CD4-positive, alpha-beta T cell treated with Interleukin-4 for 4 hours (primary cell): ENCODE data around the gene BTBD9.
"Not testable (repeated sequence)": the region's sequence is repeated elsewhere in the genome, so short reads cannot be mapped to it uniquely, and the experiment has no call there.

Source experiments
- DNase-seq: peaks from one replicate; pipeline ENCODE4 v3.0.0-alpha.2; 2020

BTBD9 gene

GRCh38 chr6:38133932-38134703 lies 505.6 kb downstream of the BTBD9 start:
- no peak for DNase-seq

GRCh38 chr6:38131527-38131965 lies 508.2 kb downstream of the BTBD9 start:
- DNase-seq, result no peak

DNA sequence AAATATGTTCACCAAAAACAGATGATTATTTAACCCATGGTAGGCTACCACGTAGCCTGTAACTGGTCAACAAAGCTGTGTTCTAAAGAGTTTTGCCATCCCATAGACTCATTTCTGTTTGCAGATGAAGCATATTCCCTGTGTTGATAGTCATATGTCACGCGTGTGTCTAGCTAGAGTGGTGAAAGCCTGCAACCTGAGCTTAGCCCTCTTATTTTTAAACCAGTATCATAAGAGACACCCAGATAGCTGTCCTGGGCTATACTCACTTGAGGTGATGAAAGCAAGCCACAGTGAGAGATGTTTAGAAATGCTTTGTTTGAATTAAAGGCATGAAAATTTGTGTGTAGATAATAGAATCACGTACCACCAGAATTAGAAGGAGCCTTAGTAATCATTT lies 512.4 kb downstream of the BTBD9 start:
- DNase-seq, result no peak

DNA sequence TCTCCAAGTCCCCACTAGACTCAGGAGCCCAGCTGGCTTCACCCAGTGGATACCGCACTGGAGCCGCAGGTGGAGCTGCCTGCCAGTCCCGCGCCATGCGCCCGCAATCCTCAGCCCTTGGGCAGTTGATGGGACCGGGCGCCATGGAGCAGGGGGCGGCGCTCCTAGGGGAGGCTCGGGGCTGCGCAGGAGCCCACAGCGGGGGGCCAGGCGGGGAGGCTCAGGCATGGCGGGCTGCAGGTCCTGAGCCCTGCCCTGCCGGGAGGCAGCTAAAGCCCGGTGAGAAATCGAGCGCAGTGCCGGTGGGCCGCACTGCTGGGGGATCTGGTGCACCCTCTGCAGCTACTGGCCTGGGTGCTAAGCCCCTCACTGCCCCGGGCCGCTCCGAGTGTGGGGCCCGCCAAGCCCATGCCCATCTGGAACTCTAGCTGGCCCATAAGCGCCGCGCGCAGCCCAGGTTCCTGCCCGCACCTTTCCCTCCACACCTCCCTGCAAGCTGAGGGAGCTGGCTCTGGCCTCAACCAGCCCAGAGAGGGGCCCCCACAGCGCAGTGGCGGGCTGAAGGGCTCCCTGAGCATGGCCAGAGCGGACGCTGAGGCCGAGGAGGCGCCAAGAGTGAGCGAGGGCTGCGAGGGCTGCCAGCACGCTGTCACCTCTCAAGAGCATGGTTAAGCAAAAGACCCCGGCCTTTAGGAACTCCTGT lies 515.4 kb downstream of the BTBD9 start:
- not testable (repeated sequence) for DNase-seq

DNA sequence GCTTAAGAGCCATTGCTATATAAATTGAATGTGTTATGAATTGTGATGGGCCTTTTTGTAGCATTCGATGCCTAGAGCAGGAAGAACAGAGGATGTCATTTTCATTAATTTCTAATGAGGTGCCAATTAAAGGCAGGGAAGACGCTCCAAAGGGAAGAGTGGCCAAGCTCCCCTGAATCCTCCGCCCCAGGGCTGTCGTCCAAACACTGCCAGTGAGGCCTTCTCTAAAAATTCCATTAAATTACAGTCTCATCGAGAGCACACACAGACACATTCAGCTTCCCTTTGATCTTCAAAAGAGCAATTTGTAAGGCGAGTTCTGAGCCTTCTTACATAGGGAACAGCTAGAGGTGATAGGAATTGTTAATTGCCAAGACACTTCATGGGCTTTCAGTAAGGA lies 520.2 kb downstream of the BTBD9 start:
- DNase-seq, result no peak

- no peak for DNase-seq
These were observed 520.9 kb downstream of the BTBD9 start for GRCh38 chr6:38118791-38119365.
